Amygdala (tissue), 56 donors: ENCODE measurements around the gene RPS25.
"Not testable (repeated sequence)": the region's sequence is repeated elsewhere in the genome, so short reads cannot be mapped to it uniquely, and the experiment has no call there.

Source experiments
- DNase-seq, 56 donors: peaks; one replicate each; lab custom pipeline; 2025; lab: John Stamatoyannopoulos, UW

The RPS25 gene

DNA sequence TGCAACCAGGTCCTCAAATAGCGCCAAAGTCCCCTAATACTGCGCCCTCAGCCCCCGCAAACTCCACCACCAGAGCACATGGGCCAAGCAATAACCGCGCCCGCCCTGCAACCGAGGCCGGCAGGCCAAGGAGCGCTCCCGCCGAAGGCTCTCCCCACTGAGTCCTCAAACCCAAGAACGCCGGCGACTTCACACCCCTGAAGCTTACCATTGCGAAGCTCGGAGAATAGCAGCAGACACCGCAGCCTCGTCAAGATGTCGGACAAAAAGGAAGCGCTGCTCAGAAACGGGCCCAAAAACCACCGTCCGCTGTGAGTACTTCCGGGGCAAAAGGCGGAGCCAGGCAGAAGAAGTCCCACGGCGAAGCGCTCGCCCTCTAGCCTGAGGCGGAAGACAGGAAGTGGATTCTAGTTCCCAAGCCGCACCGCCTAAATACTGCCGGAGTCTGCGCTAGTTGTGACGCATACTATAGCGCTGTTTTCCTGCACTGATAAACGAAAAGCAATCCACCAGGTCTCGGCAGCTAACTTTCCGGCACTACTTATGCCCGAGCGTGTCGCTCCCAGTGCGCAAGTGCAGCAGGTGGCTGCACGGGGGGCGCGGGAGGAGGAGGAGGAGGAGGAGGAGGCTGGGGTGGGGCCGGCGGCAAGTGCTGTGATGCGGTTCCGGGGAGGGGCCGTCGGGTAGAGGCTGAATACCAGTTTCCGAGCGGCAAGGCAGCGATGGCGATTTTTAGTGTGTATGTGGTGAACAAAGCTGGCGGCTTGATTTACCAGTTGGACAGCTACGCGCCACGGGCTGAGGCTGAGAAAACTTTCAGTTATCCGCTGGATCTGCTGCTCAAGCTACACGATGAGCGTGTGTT, at the start of gene RPS25, which contains the start of gene TRAPPC4:
TSS of gene RPS25 (minus strand) at position 270 of the 865 bp plus-strand sequence. CDS start at position 211, 59 bp downstream.
TSS of gene TRAPPC4 (plus strand) at position 693 of the 865 bp plus-strand sequence. CDS start at position 723, 30 bp downstream.
- peak; percentile 88 to 100 (median 97) for DNase-seq

DNA sequence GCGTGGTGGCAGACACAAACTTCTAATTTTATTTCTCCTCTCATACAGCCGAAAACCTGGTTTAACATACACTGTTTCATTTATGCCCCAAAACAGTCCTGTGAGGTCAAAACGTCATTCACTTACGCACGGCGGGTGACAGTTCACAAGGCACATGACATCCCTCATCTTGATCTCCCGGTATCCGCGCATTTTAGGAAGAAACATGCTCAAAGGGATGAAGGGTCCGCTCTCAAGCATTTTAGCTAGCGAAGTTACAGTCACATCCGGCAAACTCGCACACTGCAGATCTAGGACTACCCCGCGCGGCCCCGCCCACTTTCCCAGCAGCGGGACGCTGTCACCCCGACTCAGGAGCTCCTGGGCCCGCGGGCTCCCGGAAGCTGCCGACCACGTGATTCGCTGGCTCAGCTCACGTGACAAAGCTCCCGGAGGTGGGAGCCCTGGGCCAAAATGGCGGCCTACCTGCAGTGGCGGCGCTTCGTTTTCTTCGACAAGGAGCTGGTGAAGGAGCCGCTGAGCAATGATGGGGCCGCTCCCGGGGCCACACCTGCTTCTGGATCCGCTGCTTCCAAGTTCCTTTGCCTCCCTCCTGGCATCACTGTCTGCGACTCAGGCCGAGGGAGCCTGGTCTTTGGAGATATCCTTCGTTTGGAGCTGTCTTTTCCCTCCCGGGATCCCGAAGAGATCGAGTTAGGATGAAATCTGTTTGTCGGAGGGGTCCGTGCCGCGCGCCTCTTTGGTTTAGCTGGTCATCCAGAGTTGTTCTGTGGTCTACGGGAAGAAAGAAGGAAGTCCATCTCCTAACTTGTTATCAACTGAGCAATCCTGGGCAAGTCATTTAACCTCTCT, 49.5 kb upstream of the RPS25 start, which contains the start of gene VPS11:
TSS of gene VPS11 (plus strand) at position 448 of the 852 bp plus-strand sequence. CDS start at position 454, 6 bp downstream.
- DNase-seq: peak; percentile 80 to 97 (median 92)

DNA sequence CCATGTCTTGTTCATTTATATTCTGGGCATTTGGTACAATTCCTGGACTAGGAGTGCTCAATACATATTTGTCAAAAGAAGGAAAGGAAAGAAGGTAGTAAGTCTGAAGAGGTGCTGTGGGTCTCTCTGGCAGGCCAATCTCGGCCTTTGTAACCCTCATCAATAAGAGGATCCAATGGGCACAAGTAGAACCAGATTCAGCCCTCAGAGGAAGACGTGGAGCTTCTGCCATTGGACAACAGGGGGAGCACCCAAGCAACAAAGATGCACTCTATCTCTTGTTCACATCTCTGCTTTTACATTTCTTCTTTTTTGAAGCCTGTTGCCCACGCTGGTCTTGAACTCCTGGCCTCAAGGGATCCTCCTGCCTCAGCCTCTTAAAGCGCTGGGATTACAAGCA, 47.2 kb upstream of the RPS25 start:
- DNase-seq: peak in 1 of 56 donors; percentile 3

DNA sequence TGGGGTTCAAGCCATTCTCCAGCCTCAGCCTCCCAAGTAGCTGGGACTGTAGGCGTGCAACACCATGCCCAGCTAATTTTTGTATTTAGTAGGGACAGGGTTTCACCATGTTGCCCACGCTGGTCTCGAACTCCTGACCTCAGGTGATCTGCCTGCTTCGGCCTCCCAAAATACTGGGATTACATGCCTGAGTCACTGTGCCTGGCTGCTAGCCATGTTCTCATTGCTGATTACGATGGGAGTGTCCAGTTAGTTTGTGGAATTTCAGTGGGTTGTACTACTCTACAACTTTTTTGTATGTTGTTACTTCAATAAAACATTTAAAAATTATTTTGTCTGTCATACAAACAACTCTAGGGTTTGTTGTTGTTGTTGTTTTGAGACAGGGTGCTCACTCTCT, 44.6 kb upstream of the RPS25 start:
- no peak for DNase-seq

DNA sequence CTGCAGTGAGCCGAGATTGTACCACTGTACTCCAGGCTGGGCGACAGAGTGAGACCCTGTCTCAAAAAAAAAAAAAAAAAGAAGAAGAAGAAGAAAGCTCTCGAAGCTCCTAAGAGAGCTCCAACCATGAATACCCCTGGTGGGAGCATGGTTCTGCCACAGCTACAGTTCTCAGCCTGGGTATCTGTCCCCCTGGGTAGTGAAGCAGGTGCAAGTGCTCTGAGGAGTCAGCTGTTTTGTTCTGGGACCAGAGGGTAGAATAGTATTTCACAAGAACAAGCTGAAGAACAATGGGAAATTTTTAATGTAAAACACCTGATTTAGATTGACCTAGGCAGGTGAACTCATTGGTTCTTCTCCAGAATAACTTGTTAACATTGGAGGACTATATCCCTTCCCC, 43.1 kb upstream of the RPS25 start:
- DNase-seq: no peak

DNA sequence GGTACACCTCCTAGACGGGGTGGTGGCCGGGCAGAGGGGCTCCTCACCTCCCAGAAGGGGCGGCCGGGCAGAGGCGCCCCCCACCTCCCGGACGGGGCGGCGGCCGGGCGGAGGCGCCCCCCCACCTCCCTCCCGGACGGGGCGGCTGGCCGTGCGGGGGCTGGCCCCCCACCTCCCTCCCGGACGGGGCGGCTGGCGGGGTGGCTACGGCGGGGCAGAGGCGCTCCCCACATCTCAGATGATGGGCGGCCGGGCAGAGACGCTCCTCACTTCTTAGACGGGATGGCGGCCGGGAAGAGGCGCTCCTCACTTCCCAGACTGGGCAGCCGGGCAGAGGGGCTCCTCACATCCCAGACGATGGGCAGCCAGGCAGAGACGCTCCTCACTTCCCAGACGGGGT, 41.0 kb upstream of the RPS25 start:
- not testable (repeated sequence) for DNase-seq

DNA sequence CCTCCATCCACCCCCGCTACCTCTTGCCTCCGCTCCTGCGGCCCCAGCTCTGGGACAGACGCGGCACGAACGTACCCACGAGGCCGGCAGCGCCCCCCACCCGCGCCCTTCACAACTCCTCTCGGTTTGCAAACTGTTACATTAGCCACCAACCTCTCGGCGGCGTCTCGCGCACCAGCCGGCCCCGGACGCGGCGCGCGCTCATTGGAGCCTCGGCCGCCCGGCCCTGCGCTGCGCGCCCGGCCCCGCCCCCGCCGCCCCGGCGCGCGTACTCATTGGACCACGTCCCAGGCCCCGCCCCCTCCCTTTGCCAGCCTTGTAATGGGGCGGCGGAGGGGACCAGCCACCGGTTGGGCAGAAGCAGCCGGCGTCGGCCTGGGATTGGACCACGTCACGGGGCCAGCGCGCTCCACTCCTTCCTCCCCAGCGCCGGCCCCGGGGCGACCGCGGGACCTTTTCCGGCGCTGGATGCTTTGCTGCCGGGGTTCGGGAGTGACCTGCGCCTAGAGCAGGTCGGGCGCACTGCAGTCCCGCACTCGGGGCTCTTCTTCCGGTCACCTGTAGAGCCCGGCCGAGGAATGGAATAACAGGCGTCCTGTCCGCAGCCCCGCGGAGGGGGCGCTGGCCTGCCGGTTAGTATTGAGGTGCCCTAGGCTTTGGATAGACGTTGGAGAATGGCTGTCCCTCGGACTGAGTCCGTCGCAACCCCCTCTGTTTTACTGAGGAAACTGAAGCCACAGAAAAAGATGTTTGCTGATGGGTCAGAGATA, 39.0 kb upstream of the RPS25 start, which contains the start of gene HYOU1:
TSS of gene HYOU1 (minus strand) at position 206 of the 770 bp plus-strand sequence. CDS start 1,045 bp downstream, outside the sequence.
- DNase-seq: peak; percentile 54 to 99 (median 94)

DNA sequence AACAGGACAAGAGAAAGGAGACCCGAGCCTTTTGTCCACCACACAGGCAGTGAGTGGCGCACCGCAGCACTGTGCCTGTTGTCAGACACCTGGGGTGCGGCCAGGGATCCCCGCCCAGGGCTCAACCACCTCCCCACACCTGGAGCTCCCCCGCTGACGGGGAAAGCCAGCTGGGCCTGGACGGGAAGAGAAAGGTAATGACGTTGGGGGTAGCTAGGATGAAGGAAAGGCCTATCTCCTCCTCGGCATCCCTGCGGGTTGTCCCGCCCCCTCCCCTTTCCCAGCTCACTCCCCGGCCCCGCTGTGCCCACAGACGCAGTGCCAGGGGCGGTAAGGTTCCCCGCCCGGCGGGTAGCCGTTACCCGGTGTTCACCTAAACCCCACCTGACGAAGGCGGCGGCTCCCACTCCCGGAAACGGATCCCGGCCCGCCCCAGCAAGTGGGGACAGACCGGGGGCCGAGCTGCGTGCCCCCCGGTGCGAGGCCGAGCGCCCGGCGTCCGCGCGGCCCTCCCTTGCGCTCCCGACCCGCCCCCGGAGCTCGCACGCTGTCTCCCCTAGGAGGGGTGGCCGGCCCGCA, 38.4 kb upstream of the RPS25 start:
- peak in 12 of 56 donors; percentile 15 to 61 (median 38) for DNase-seq

DNA sequence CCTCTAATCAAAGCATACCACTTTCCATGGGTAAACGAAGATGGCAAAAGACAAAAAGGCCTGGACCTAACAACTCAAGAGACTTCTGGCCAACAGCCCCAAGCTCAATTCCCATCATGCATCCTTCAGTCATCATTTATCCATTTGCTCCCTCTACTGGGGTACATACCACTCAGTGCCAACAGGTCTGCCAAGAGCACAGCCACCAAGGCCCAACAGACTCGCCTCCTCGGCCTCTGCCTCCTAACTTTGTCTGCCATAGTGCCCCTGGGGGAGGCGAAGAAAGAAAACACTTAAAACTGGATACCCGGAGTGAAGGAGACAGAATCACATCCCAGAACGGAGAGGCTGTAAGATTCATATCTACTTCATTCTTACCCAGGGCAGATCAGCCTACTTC, 37.8 kb upstream of the RPS25 start:
- peak in 1 of 56 donors; percentile 7 for DNase-seq

DNA sequence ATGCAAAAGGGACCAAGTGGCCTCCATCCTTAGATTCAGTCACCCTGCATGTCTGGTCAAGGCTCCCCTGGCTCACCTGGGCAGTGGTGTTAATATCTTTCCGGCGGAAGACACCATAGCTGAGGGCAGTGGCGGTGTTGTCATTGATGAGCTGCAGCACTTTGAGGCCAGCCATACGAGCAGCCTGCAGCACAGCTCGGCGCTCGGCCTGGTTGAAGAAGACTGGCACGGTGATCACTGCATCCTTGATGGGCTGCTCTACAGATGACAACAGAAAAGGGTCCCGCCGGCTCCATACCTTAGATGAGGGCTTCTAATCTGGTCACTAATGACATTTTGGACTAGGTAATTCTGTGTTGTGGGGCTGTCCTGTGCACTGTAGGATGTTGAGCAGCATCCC, 36.3 kb upstream of the RPS25 start:
- DNase-seq: no peak

DNA sequence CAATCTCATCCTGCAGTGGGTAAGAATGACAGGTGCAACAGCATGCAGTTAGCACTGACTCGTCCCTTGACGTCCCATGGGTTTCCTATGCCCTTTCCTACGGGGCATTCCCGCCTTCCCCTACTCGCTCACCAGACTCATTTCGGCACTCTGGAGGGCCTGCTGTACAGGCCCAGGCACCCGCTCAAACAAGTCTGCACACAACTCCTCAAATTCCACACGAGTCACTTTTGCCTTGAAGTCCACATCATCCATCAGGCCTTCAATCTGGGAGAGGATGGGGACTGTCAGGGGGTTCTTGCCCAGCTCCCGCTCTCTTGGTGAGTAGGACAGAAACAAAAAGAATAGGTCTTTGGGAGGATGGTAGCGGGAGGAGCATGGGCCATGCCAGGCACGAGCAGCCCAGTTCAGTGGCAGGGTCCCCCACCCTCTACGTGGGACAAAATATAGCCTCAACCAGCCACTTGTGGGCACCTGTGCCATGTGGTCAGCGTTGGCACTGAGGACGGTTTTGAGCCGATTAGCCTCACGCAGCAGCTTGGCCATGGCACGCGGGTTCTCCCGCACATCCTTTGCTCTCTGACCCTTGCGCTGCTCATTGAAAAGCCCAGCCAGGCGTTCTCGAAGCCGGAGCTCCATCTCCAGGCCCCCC, 34.1 kb upstream of the RPS25 start:
- DNase-seq: no peak

DNA sequence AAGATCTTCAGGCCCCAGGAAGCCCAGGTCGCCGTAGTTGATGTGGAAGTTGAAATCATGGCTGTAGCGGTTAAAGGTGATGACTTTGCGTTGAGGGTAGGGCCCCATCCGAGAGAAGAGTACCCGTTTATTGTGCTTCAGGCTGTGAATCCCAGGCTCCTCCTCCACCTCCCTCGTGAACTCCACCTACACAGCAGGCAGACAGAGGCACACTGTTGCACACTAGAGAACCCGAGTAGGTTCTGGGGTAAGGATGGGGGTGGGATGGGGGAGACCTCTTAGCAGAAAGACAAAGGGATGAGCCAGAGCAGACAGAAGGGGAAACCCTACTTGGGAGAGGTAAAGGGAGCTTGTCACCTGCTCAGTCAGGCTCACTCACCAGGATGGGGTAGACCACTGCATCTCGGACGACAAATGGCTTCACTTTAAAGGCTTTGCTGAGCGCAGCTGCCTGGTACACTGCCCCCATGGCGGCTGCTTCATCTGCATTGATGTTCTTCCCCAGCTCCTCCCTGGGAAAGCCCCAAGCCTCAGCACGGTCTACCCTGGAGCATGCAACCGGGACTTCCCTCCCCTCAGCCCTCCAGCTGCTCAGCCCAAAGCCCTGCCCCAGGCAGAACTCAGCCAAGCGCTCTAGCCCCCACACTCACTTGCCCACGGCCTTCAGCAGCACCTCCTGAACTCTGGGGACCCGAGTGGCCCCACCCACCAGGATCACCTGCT, 33.5 kb upstream of the RPS25 start:
- no peak for DNase-seq

DNA sequence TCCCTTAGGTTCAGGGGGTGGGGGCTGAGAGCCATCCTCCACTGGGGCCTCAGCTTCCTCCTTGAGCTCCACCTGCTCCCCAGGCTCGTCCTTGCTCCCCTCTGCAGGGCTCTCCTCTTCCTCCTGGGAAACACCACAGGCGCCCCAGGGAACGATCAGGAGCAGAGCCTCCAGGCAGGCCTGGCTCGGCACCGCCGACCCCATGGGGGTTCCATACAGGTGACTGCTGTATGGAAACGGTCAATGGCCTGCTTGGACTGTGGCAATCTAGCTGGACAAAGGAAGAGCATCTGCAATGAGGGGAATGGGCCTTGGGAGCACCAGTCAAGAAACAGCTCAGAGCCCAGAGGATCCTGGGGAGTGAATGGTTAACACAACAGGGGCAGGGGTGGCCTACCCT, 30.9 kb upstream of the RPS25 start:
- no peak for DNase-seq

DNA sequence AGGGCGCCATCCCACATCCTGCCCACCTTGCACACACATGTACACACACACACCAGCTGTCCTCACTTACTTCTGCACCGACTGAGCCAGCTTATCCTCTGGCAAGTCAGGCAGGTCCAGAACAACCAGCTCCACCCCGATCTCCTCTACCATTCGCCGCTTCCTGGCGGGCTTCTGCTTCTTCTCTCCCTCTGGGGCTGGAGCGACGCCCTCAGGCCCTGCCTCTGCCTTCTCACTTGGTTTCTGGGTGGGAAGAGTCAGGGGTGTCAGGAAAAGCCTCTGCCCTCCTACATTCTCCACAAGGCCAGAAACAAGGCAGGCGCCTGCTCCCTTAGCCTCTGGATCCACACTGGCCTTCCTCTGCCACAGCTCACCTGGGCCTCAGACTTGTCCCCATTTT, 30.5 kb upstream of the RPS25 start:
- no peak for DNase-seq

DNA sequence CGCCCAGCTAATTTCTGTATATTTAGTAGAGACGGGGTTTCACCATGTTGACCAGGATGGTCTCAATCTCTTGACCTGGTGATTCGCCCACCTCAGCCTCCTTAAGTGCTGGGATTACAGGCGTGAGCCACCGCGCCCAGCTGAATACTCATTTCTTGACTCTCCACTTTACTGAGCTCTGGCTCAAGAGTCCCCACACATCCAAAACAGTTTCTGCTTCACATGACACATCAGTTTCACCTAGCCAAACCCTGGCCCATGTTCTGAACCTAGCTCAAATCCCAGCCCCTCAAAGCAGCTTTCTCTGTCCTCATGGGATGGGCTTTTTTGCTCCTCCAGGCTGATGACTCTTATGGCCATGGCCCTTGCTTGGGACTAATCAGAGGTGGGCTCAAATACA, 29.1 kb upstream of the RPS25 start:
- no peak for DNase-seq

DNA sequence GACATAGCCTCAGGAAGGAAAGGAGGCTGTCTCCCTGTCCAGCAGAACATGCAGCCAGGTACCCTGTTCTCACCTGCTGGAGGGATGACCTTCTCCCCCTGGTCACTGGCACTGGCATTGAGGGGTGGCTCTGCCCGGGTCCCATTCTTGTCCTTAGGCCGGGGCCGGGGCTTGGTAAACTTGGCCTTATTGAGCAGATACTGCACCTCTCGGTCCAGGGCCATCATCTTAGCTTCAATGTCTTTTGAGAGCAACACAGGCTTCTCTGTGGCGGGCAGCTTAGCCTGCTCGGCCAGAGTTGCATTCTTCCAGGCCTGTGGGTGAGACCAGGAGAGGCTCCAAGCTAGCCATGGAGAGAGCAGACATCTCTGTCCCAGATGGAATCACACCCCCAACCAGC, 28.3 kb upstream of the RPS25 start:
- no peak for DNase-seq

DNA sequence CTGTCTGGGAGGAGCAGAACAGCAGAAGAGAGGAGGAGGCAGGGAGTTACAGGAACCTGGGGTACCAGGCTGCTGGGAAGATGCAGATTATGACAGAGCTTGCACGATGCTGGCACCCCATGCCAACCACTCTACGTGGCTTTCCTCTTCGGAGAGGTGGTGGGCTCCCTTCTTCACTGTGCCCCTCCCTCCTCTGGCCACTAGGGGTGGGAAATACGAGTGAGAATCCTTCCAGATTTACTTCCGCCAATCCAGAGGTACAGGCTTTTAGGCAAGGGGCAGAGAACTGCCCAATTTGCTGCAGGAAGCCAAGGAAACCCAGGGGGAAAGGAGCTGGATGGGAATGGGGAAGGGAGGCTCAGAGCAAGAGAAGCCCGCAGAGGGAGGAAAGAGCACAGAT, 26.6 kb upstream of the RPS25 start:
- DNase-seq: no peak

DNA sequence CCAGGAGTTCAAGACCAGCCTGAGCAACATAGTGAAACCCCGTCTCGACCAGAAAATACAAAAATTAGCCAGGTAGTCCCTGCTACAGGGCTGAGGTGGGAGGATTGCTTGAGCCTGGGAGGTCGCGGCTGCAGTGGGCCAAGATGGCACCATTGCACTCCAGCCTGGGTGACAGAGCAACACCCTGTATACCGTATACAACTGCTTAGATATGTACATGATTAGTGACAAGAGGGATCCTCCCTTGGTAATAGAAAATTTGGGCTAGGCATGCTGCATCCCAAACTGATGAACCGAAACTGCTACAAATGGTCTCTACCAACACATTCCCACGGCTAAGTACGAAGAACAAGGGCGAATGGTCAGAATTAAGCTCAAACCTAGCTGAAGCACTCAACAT, 24.8 kb upstream of the RPS25 start:
- no peak for DNase-seq
